Measurements from ENCODE around the gene CALHM2. TPM values are rescaled to one million over a fixed set of nuclear protein-coding genes. Genes with fewer than 3 reads are reported as not detected.
"Not testable (repeated sequence)": the region's sequence is repeated elsewhere in the genome, so short reads cannot be mapped to it uniquely, and the experiment has no call there.

CALHM2 gene
- total RNA-seq, 1 donor from 2014 or later = 3.5 TPM

- DNase-seq (ENCODE audit: extremely low spot score, unreplicated experiment) = no peak
- Mint-ChIP-seq H3K27me3 (no peaks in the 10 kb centered on the region), H3K4me1 (ENCODE audit: unreplicated experiment) (no peaks in the 10 kb centered on the region), H3K27ac (no peak overlapping the region), H3K36me3 (peaks cover 34% of the 10 kb centered on the region), H3K4me3 (no peak overlapping the region), H3K9me3 (no peaks in the 10 kb centered on the region)
- TF ChIP-seq, protein P1, sequence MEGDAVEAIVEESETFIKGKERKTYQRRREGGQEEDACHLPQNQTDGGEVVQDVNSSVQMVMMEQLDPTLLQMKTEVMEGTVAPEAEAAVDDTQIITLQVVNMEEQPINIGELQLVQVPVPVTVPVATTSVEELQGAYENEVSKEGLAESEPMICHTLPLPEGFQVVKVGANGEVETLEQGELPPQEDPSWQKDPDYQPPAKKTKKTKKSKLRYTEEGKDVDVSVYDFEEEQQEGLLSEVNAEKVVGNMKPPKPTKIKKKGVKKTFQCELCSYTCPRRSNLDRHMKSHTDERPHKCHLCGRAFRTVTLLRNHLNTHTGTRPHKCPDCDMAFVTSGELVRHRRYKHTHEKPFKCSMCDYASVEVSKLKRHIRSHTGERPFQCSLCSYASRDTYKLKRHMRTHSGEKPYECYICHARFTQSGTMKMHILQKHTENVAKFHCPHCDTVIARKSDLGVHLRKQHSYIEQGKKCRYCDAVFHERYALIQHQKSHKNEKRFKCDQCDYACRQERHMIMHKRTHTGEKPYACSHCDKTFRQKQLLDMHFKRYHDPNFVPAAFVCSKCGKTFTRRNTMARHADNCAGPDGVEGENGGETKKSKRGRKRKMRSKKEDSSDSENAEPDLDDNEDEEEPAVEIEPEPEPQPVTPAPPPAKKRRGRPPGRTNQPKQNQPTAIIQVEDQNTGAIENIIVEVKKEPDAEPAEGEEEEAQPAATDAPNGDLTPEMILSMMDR (conservative IDR thresholded peaks at IDR 0.05) = no peak
Observed at GRCh38 chr10:103419101-103419500, 33.1 kb downstream of the CALHM2 start.

DNA sequence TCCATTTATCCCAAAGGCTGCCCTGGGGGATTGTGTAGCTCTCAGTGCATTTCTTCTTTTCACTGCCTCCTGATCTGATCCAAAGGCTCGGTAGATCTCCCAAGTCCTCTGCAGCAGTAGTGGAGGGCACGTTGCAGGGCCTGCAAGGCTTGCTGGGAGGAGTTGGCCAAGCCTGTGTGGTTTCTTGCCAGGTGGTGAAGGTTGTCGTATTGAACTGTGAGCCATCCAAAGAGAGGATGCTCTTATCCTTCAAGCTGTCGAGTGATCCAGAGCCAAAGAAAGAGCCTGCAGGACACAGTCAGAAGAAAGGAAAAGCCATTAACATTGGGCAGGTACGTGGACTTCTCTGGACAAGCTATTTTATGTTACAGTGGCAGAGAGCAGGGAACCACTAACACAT lies 34.6 kb downstream of the CALHM2 start:
- no peaks in the 10 kb centered on the region for H3K27me3 Mint-ChIP-seq
- peaks cover 32% of the 10 kb centered on the region for H3K36me3 Mint-ChIP-seq
- no peak overlapping the region for H3K4me3 Mint-ChIP-seq
- H3K4me1 Mint-ChIP-seq (ENCODE audit: unreplicated experiment) = no peaks in the 10 kb centered on the region
- no peak overlapping the region for H3K27ac Mint-ChIP-seq
- TF ChIP-seq, protein P1 (conservative IDR thresholded peaks at IDR 0.05) = no peak
- DNase-seq (ENCODE audit: extremely low spot score, unreplicated experiment) = no peak
- no peaks in the 10 kb centered on the region for H3K9me3 Mint-ChIP-seq

- H3K4me1 Mint-ChIP-seq (ENCODE audit: unreplicated experiment); DNase-seq (ENCODE audit: extremely low spot score, unreplicated experiment); H3K9me3 Mint-ChIP-seq; H3K4me3 Mint-ChIP-seq; H3K27me3 Mint-ChIP-seq: not testable (repeated sequence)
- Mint-ChIP-seq H3K36me3 (peaks cover 32% of the 10 kb centered on the region), H3K27ac (peak overlapping the region; percentile 38)
Observed at GRCh38 chr10:103417148-103417469, 35.1 kb downstream of the CALHM2 start.

GRCh38 chr10:103416436-103417147 lies 35.6 kb downstream of the CALHM2 start:
- Mint-ChIP-seq H3K4me3 (no peak overlapping the region), H3K27ac (peak overlapping the region; percentile 38), H3K27me3 (no peaks in the 10 kb centered on the region), H3K36me3 (peaks cover 32% of the 10 kb centered on the region), H3K4me1 (ENCODE audit: unreplicated experiment) (no peaks in the 10 kb centered on the region), H3K9me3 (no peaks in the 10 kb centered on the region)
- DNase-seq (ENCODE audit: extremely low spot score, unreplicated experiment) = no peak
- TF ChIP-seq, protein P1 (conservative IDR thresholded peaks at IDR 0.05) = peak; percentile 76

DNA sequence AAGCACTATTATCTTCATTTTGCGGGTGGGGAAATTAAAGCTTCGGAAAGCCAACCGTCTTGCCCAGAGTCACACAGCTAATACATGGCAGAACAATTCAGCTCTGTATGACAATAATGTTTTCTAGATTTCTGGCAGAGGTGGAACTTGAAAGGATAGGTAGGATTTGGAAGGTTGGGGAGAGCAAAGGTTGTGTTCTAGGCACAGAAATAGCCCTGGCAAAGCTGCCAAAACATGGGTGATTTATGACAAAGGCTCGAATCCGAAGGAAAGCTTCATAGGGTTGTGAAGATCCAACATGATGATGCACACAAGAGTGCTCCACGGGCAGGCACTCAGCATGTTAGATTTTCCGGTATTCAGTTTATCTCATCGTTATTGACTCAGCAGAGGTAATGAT lies 36.6 kb downstream of the CALHM2 start:
- peaks cover 28% of the 10 kb centered on the region for H3K36me3 Mint-ChIP-seq

GRCh38 chr10:103413564-103413963 lies 38.6 kb downstream of the CALHM2 start:
- no peaks in the 10 kb centered on the region for H3K9me3 Mint-ChIP-seq
- TF ChIP-seq, protein P1 (conservative IDR thresholded peaks at IDR 0.05) = no peak
- no peak for DNase-seq (ENCODE audit: extremely low spot score, unreplicated experiment)
- H3K27me3 Mint-ChIP-seq = no peaks in the 10 kb centered on the region
- peaks cover 26% of the 10 kb centered on the region for H3K36me3 Mint-ChIP-seq
- H3K27ac Mint-ChIP-seq = no peak overlapping the region
- no peaks in the 10 kb centered on the region for H3K4me1 Mint-ChIP-seq (ENCODE audit: unreplicated experiment)
- no peak overlapping the region for H3K4me3 Mint-ChIP-seq

More for the DNA sequence above, 36.6 kb downstream of the CALHM2 start:
- Mint-ChIP-seq H3K4me3 (no peak overlapping the region), H3K27ac (no peak overlapping the region), H3K4me1 (ENCODE audit: unreplicated experiment) (no peaks in the 10 kb centered on the region), H3K27me3 (no peaks in the 10 kb centered on the region), H3K9me3 (no peaks in the 10 kb centered on the region)
- TF ChIP-seq, protein P1 (conservative IDR thresholded peaks at IDR 0.05) = no peak
- DNase-seq (ENCODE audit: extremely low spot score, unreplicated experiment) = no peak

All from type B pancreatic cell (in vitro differentiated cells).